Sciatic nerve (tissue), 2 donors: ENCODE data around the gene CIROP. TPM values are rescaled to one million over a fixed set of nuclear protein-coding genes. Genes with fewer than 3 reads are reported as not detected.

Experiments used
- ATAC-seq: fragments of 200-7000 bp; cut with Tn5 transposase; one replicate; pipeline ENCODE4 v1.9.1; 2020; ENCODE audit warnings: mild to moderate bottlenecking, moderate library complexity
- DNase-seq: peaks from one replicate; pipeline ENCODE4 v3.0.0-alpha.2; 2020; ENCODE audit warnings: low spot score
- intact Hi-C: fragments of 100-400 bp; cut with DNase I; formaldehyde crosslinking; loops from one replicate; pipeline ENCODE4 v1.14.2; 2022
- total RNA-seq: library from RNA; stranded (reverse); fragmentation: NEBNext Ultra II Directional; extraction: Animal tissue kit (Norgen Biotek cat#: 25700); gene quantifications from one replicate; pipeline ENCODE4 v1.2.1, GENCODE V29; 2021
- donor health status: DM: no; HTN: no; CAD: no.
- donor health status: DM: no; HTN: no; CAD: no.

CIROP gene
- total RNA-seq, 1 donor from 2014 or later, result not detected

GRCh38 chr14:23136566-23137133 lies 31.9 kb upstream of the CIROP start:
- intact Hi-C loops, result no loop called here
- ATAC-seq, result no peak

GRCh38 chr14:23132970-23133369 lies 28.2 kb upstream of the CIROP start:
- ATAC-seq, result no peak
- intact Hi-C loops, result no loop called here

More at GRCh38 chr14:23136566-23137133, 31.9 kb upstream of the CIROP start:
- no peak for DNase-seq

GRCh38 chr14:23131482-23131881 lies 26.7 kb upstream of the CIROP start:
- intact Hi-C loops, result no loop called here
- DNase-seq, result no peak
- ATAC-seq, result no peak

More at GRCh38 chr14:23132970-23133369, 28.2 kb upstream of the CIROP start:
- no peak for DNase-seq

GRCh38 chr14:23130871-23131270 lies 26.1 kb upstream of the CIROP start:
- ATAC-seq, result no peak
- intact Hi-C loops, result no loop called here
- peak; percentile 54 for DNase-seq

GRCh38 chr14:23129759-23130316 lies 25.0 kb upstream of the CIROP start:
- ATAC-seq (no peak), DNase-seq (no peak)
- intact Hi-C loops, result loop anchor here (5.0 kb wide), 1 partner anchor 57 kb away; no protein-coding TSS in a partner anchor

- no peak for ATAC-seq
- intact Hi-C loops, result loop anchor here (5.0 kb wide), 1 partner anchor 58 kb away; no protein-coding TSS in a partner anchor
Observed at GRCh38 chr14:23128969-23129758, 24.4 kb upstream of the CIROP start.

GRCh38 chr14:23127861-23128260 lies 23.1 kb upstream of the CIROP start:
- no peak for DNase-seq

More at GRCh38 chr14:23128969-23129758, 24.4 kb upstream of the CIROP start:
- peak; percentile 8 for DNase-seq

GRCh38 chr14:23126548-23127278 lies 21.9 kb upstream of the CIROP start:
- intact Hi-C loops, result loop anchor here (5.0 kb wide), 1 partner anchor 61 kb away; no protein-coding TSS in a partner anchor
- peak; percentile 9 for ATAC-seq
- no peak for DNase-seq

More at GRCh38 chr14:23127861-23128260, 23.1 kb upstream of the CIROP start:
- no peak for ATAC-seq
- intact Hi-C loops, result loop anchor here (5.0 kb wide), 1 partner anchor 59 kb away; no protein-coding TSS in a partner anchor

- ATAC-seq (peak; percentile 45), DNase-seq (no peak)
- intact Hi-C loops, result loop anchor here (5.0 kb wide), 1 partner anchor 61 kb away; no protein-coding TSS in a partner anchor
Observed at GRCh38 chr14:23125933-23126524, 21.2 kb upstream of the CIROP start.

- DNase-seq (no peak), ATAC-seq (no peak)
- intact Hi-C loops, result loop anchor here (5.0 kb wide), 1 partner anchor 62 kb away; no protein-coding TSS in a partner anchor
Observed at GRCh38 chr14:23125011-23125410, 20.2 kb upstream of the CIROP start.

GRCh38 chr14:23124337-23124954 lies 19.7 kb upstream of the CIROP start:
- intact Hi-C loops, result no loop called here
- no peak for ATAC-seq
- DNase-seq, result no peak

GRCh38 chr14:23123419-23123818 lies 18.6 kb upstream of the CIROP start:
- ATAC-seq (no peak), DNase-seq (no peak)
- intact Hi-C loops, result no loop called here

GRCh38 chr14:23122086-23122485 lies 17.3 kb upstream of the CIROP start:
- intact Hi-C loops, result no loop called here
- no peak for DNase-seq
- ATAC-seq, result no peak

- ATAC-seq (peak; percentile 23), DNase-seq (no peak)
- intact Hi-C loops, result no loop called here
Observed at GRCh38 chr14:23121361-23121771, 16.6 kb upstream of the CIROP start.

GRCh38 chr14:23120541-23121251 lies 15.9 kb upstream of the CIROP start:
- DNase-seq, result peak; percentile 94
- peak; percentile 90 for ATAC-seq
- intact Hi-C loops, result no loop called here

GRCh38 chr14:23119363-23120327 lies 14.9 kb upstream of the CIROP start:
- intact Hi-C loops, result no loop called here
- ATAC-seq (no peak), DNase-seq (no peak)
